Measurements from ENCODE around the gene BTBD16.

DNA sequence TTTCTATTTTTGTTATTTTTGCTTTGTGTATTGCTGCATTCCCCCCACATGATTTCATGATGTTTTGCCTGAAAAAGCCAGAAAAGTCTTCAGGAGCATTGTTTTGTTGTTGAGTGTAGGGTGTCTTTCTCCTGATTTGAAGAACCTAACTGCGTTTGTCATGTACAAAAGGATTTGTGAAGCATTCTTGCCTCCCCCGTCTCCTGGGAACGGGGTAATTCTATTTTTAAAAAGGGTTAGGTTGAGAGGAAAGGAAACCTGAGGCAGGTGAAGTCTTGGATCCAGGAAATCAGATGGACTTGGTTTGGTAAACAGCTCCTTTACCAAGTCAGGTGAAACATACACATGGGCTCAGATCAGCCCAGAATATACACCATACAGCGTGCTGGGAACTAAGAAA lies 26.0 kb upstream of the BTBD16 start:
- TF ChIP-seq, protein P1, sequence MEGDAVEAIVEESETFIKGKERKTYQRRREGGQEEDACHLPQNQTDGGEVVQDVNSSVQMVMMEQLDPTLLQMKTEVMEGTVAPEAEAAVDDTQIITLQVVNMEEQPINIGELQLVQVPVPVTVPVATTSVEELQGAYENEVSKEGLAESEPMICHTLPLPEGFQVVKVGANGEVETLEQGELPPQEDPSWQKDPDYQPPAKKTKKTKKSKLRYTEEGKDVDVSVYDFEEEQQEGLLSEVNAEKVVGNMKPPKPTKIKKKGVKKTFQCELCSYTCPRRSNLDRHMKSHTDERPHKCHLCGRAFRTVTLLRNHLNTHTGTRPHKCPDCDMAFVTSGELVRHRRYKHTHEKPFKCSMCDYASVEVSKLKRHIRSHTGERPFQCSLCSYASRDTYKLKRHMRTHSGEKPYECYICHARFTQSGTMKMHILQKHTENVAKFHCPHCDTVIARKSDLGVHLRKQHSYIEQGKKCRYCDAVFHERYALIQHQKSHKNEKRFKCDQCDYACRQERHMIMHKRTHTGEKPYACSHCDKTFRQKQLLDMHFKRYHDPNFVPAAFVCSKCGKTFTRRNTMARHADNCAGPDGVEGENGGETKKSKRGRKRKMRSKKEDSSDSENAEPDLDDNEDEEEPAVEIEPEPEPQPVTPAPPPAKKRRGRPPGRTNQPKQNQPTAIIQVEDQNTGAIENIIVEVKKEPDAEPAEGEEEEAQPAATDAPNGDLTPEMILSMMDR (IDR thresholded peaks at IDR 0.05): no peak
- no peak for TF ChIP-seq POLR2A (IDR thresholded peaks at IDR 0.05)

Measured in tibial nerve (tissue), 3 donors.